Measurements from ENCODE around the gene PPP2R3A.
A peak's percentile ranks its signal among the peaks of the same experiment; 100 is the strongest.
"Not testable (repeated sequence)": the region's sequence is repeated elsewhere in the genome, so short reads cannot be mapped to it uniquely, and the experiment has no call there.

Gene PPP2R3A

DNA sequence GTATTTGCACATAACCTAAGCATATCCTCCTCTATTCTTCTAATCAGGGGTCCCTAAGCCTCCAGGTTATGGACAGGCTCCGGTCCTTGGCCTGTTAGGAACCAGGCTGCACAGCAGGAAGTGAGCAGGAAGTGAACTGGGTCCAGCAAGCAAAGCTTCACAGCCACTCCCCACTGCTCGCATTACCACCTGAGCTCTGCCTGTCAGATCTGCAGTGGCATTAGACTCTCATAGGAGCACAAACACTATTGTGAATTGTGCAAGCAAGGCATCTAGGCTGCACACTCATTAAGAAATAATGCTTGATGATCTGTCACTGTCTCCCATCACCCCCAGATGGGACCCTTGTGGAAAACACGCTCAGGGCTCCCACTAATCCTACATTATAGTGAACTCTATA, 220.8 kb downstream of the PPP2R3A start:
- H3K4me3 ChIP-seq (ENCODE audit: low read depth in 1 of 2, low read length in 1 of 2) = peak overlapping the region in 1 of 2 experiments; percentile 16
- H3K4me1 ChIP-seq (ENCODE audit: control insufficient read depth in 1 of 2, insufficient read depth in 1 of 2, low read depth in 1 of 2, low read length in 1 of 2) = peaks cover 49% of the 10 kb centered on the region in 2 experiments
- H3K27ac ChIP-seq = peak overlapping the region; percentile 64

DNA sequence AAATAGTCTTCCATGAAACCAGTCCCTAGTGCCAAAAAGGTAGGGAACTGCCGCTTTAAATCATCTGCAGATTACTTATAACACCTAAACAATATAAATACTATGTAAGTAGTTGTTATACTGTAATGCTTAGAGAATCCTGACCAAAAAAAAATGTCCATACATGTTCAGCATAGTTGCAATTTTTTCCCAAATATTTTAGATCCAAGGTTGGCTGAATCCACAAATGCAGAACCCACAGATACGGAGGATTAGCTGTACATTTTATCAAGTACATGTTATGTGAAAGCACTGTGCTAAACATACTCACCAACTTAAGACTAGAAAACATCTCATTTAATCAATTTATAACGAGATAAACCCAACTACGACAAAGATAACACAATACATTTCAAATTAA, 221.3 kb downstream of the PPP2R3A start:
- H3K4me1 ChIP-seq (ENCODE audit: control insufficient read depth in 1 of 2, insufficient read depth in 1 of 2, low read depth in 1 of 2, low read length in 1 of 2) = peaks cover 51 to 54% of the 10 kb centered on the region in 2 experiments
- H3K36me3 ChIP-seq = no peaks in the 10 kb centered on the region
- H3K4me3 ChIP-seq (ENCODE audit: low read depth in 1 of 2, low read length in 1 of 2) = no peak overlapping the region
- H3K27me3 ChIP-seq = no peaks in the 10 kb centered on the region
- no peak for TF ChIP-seq CTCF (IDR thresholded peaks at IDR 0.05)
- H3K27ac ChIP-seq = peak overlapping the region; percentile 64
- no peaks in the 10 kb centered on the region for H3K9me3 ChIP-seq

More for the DNA sequence above, 220.8 kb downstream of the PPP2R3A start:
- no peaks in the 10 kb centered on the region for H3K9me3 ChIP-seq
- no peaks in the 10 kb centered on the region for H3K36me3 ChIP-seq
- no peak for TF ChIP-seq CTCF (IDR thresholded peaks at IDR 0.05)
- no peaks in the 10 kb centered on the region for H3K27me3 ChIP-seq

- Histone ChIP-seq H3K27me3 (no peaks in the 10 kb centered on the region), H3K4me3 (ENCODE audit: low read depth in 1 of 2, low read length in 1 of 2) (no peak overlapping the region), H3K36me3 (no peaks in the 10 kb centered on the region), H3K9me3 (no peaks in the 10 kb centered on the region), H3K27ac (no peak overlapping the region), H3K4me1 (ENCODE audit: control insufficient read depth in 1 of 2, insufficient read depth in 1 of 2, low read depth in 1 of 2, low read length in 1 of 2) (peaks cover 62 to 64% of the 10 kb centered on the region in 2 experiments)
- no peak for TF ChIP-seq CTCF (IDR thresholded peaks at IDR 0.05)
Measured at GRCh38 chr3:136187868-136188267, 222.3 kb downstream of the PPP2R3A start.

GRCh38 chr3:136189043-136189442, 223.5 kb downstream of the PPP2R3A start:
- Histone ChIP-seq H3K4me1 (ENCODE audit: control insufficient read depth in 1 of 2, insufficient read depth in 1 of 2, low read depth in 1 of 2, low read length in 1 of 2) (peaks cover 66 to 76% of the 10 kb centered on the region in 2 experiments), H3K27ac (no peak overlapping the region)

GRCh38 chr3:136189859-136190617, 224.5 kb downstream of the PPP2R3A start:
- Histone ChIP-seq H3K9me3 (no peaks in the 10 kb centered on the region), H3K36me3 (no peaks in the 10 kb centered on the region), H3K4me1 (ENCODE audit: control insufficient read depth in 1 of 2, insufficient read depth in 1 of 2, low read depth in 1 of 2, low read length in 1 of 2) (peaks cover 66 to 83% of the 10 kb centered on the region in 2 experiments), H3K4me3 (ENCODE audit: low read depth in 1 of 2, low read length in 1 of 2) (no peak overlapping the region), H3K27me3 (no peaks in the 10 kb centered on the region), H3K27ac (no peak overlapping the region)
- TF ChIP-seq CTCF (IDR thresholded peaks at IDR 0.05) = no peak

More at GRCh38 chr3:136189043-136189442, 223.5 kb downstream of the PPP2R3A start:
- no peak for TF ChIP-seq CTCF (IDR thresholded peaks at IDR 0.05)
- H3K27me3 ChIP-seq = no peaks in the 10 kb centered on the region
- H3K36me3 ChIP-seq = no peaks in the 10 kb centered on the region
- H3K9me3 ChIP-seq = no peaks in the 10 kb centered on the region
- no peak overlapping the region for H3K4me3 ChIP-seq (ENCODE audit: low read depth in 1 of 2, low read length in 1 of 2)

DNA sequence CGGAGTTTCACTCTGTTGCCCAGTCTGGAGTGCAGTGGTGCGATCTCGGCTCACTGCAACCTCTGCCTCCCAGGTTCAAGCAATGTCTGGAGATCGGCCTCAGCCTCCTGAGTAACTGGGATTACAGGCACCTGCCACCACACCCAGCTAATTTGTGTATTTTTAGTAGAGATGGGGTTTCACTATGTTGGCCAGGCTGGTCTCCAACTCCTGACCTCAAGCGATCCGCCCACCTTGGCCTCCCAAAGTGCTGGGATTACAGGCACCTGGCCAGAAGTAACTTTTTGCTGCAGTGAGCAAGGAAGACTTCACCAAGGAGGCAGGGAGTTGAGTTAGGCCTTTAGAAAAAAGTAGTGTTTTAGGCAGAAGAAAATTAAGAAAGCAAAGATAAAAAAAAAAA, 226.7 kb downstream of the PPP2R3A start:
- not testable (repeated sequence) for H3K27me3 ChIP-seq, H3K9me3 ChIP-seq, H3K36me3 ChIP-seq
- Histone ChIP-seq H3K27ac (peak overlapping the region; percentile 57), H3K4me3 (ENCODE audit: low read depth in 1 of 2, low read length in 1 of 2) (peak overlapping the region; percentile 93 to 97), H3K4me1 (ENCODE audit: control insufficient read depth in 1 of 2, insufficient read depth in 1 of 2, low read depth in 1 of 2, low read length in 1 of 2) (peaks cover 51 to 66% of the 10 kb centered on the region in 2 experiments)
